HepG2 (cell line): ENCODE results near the gene RAB17. TPM values are rescaled to one million over a fixed set of nuclear protein-coding genes. Genes with fewer than 3 reads are reported as not detected.

Source experiments
- ATAC-seq: fragments of 200-7000 bp; cut with Tn5 transposase; 3 replicates; pipeline ENCODE4 v1.9.1; 2020; ENCODE audit warnings: mild to moderate bottlenecking, moderate library complexity
- BruUV-seq: library from RNA; stranded (reverse); fragments of 400-500 nt; replicated peaks from 2 replicates; lab custom pipeline; 2021; lab: Mats Ljungman, UMichigan
- CTCF ChIA-PET: fragments of 300-600 bp; formaldehyde crosslinking; extraction: SDS; loops from one replicate; lab custom pipeline; 2021; ENCODE audit warnings: low total read pairs, inconsistent platforms, low intra/inter-chr PET ratio; lab: Yijun Ruan, JAX
- POLR2A ChIA-PET: fragments of 350-600 bp; sonication (Branson Sonifier 250); formaldehyde crosslinking; loops from one replicate; lab custom pipeline; 2020; ENCODE audit warnings: antibody characterized with exemption, inconsistent platforms; lab: Yijun Ruan, JAX
- DNase-seq: peaks from one replicate; pipeline ENCODE4 v3.0.0-alpha.2; 2015; ENCODE audit warnings: low spot score
- FAIRE-seq: peaks from 3 replicates; lab custom pipeline; 2011; peaks lifted over from hg19 to GRCh38; lab: Jason Lieb, UNC
- H2AFZ ChIP-seq: one replicate; pipeline ENCODE4 v1.6.1; 2011; ENCODE audit warnings: low read length, inconsistent platforms
- H3K27ac ChIP-seq: fragments of 300-600 bp; 3 replicates; pipeline ENCODE4 v1.8.0; 2011; ENCODE audit warnings: mixed run types, mild to moderate bottlenecking, mixed read lengths, low read length, inconsistent platforms; ENCODE audit not compliant: insufficient read depth; ENCODE audit errors: extremely low read length
- H3K27me3 ChIP-seq, 2 experiments: fragments of 200-600 bp in 1 of 2; 2 replicates in 1 of 2; 3 replicates in 1 of 2; pipeline versions ENCODE4 v1.6.0 to v1.8.0; 2011; ENCODE audit warnings: low read length in 2 of 2, mild to moderate bottlenecking in 2 of 2, moderate library complexity in 2 of 2, inconsistent platforms in 1 of 2; ENCODE audit not compliant: insufficient read depth in 2 of 2, control insufficient read depth in 1 of 2
- H3K36me3 ChIP-seq, 2 experiments: fragments of 200-600 bp in 1 of 2; replicated peaks in 1 of 2; 2 replicates in 1 of 2; 3 replicates in 1 of 2; pipeline versions ENCODE4 v1.5.1 to v1.8.0; 2011; ENCODE audit warnings: low read length in 2 of 2, inconsistent platforms in 1 of 2; ENCODE audit not compliant: insufficient read depth in 2 of 2, control insufficient read depth in 1 of 2
- H3K4me1 ChIP-seq: 2 replicates; pipeline ENCODE4 v1.5.1; 2012; ENCODE audit warnings: low read length, inconsistent platforms; ENCODE audit not compliant: insufficient read depth
- H3K4me2 ChIP-seq: 2 replicates; pipeline ENCODE4 v1.6.0; 2011; ENCODE audit warnings: low read depth, low read length, inconsistent platforms
- H3K4me3 ChIP-seq, 3 experiments: fragments of 200-600 bp in 1 of 3; sonication (generic), shearing (Covaris generic) in 1 of 3; replicated peaks in 1 of 3; 2 replicates each; pipeline ENCODE4 v1.5.1; 2011 to 2016; ENCODE audit warnings: low read length in 3 of 3, inconsistent platforms in 2 of 3, low read depth in 2 of 3, mild to moderate bottlenecking in 2 of 3, control low read depth in 1 of 3, mixed read lengths in 1 of 3; ENCODE audit not compliant: insufficient read depth in 1 of 3
- H3K79me2 ChIP-seq: one replicate; pipeline ENCODE4 v1.6.1; 2011; ENCODE audit warnings: low read length, inconsistent platforms; ENCODE audit not compliant: insufficient read depth
- H3K9ac ChIP-seq: 2 replicates; pipeline ENCODE4 v1.6.0; 2011; ENCODE audit warnings: mild to moderate bottlenecking, low read depth, low read length, inconsistent platforms; ENCODE audit not compliant: insufficient read depth
- H3K9me3 ChIP-seq: 2 replicates; pipeline ENCODE4 v1.5.1; 2012; ENCODE audit warnings: mild to moderate bottlenecking, low read length
- H4K20me1 ChIP-seq: 2 replicates; pipeline ENCODE4 v1.6.0; 2011; ENCODE audit warnings: inconsistent platforms, mild to moderate bottlenecking, low read length, moderate library complexity; ENCODE audit not compliant: insufficient read depth
- AKAP8 ChIP-seq: sonication (generic); formaldehyde crosslinking; IDR thresholded peaks from 2 replicates; pipeline ENCODE4 v1.5.1; 2020; ENCODE audit warnings: mild to moderate bottlenecking, missing genetic modification reagents
- ATF1 ChIP-seq: IDR thresholded peaks from 2 replicates; pipeline ENCODE4 v1.6.1; 2016; ENCODE audit warnings: mild to moderate bottlenecking, control low read depth
- FOSL2 ChIP-seq: sonication (generic); formaldehyde crosslinking; IDR thresholded peaks from 2 replicates; pipeline ENCODE4 v1.4.0; 2020; ENCODE audit warnings: missing genetic modification reagents
- HES4 ChIP-seq: sonication (generic); formaldehyde crosslinking; IDR thresholded peaks from 2 replicates; pipeline ENCODE4 v1.9.0; 2021; ENCODE audit warnings: mild to moderate bottlenecking, missing genetic modification reagents, borderline replicate concordance
- KLF13 ChIP-seq: sonication (generic); formaldehyde crosslinking; IDR thresholded peaks from 2 replicates; pipeline ENCODE4 v1.4.0; 2020; ENCODE audit warnings: mild to moderate bottlenecking, missing genetic modification reagents
- MAFF ChIP-seq: IDR thresholded peaks from 2 replicates; pipeline ENCODE4 v1.6.1; 2011; ENCODE audit warnings: low read depth, low read length, improper control_type of control experiment
- MAFK ChIP-seq, 2 experiments: IDR thresholded peaks in 1 of 2; conservative IDR thresholded peaks in 1 of 2; 2 replicates each; pipeline ENCODE4 v1.6.1; 2011; ENCODE audit warnings: improper control_type of control experiment in 2 of 2, low read length in 2 of 2
- WGBS: methylation state at CpG from one replicate; pipeline ENCODE4 v1.1.6; 2017; ENCODE audit warnings: low lambda C conversion rate; 5-methylcytosine and 5-hydroxymethylcytosine counted together
- in situ Hi-C: cut with HindIII; loops from 2 replicates; pipeline ENCODE4 v1.10.0; 2017; ENCODE audit warnings: low pct_unique_long_range_greater_than_20kb; ENCODE audit not compliant: extremely low pct_ligation_motif_present
- intact Hi-C: fragments of 100-400 bp; cut with micrococcal nuclease; formaldehyde crosslinking; loops from one replicate; pipeline ENCODE4 v1.10.0; 2022; ENCODE audit not compliant: unreplicated experiment
- polyA plus RNA-seq, 8 experiments: library from polyadenylated mRNA; depleted of rRNA in 3 of 8; stranded (reverse) in 7 of 8; unstranded in 1 of 8; fragments of >200 nt; fragmentation: Illumina TruSeq in 4 of 8; extraction: Trizol in 4 of 8; gene quantifications; 2 replicates each; pipeline versions ENCODE4 v1.2.1 to v1.2.3, GENCODE V29; 2011 to 2016; ENCODE audit warnings: low read depth in 4 of 8, missing spikeins in 1 of 8, mixed read lengths in 1 of 8; ENCODE audit not compliant: insufficient read depth in 1 of 8
- total RNA-seq, 5 experiments: library from RNA; depleted of rRNA; stranded (reverse); fragments of >200 nt; fragmentation: Illumina TruSeq; extraction: Trizol; gene quantifications; 2 replicates each; pipeline ENCODE4 v1.2.3, GENCODE V29; 2016; ENCODE audit warnings: low read depth in 1 of 5

The RAB17 gene
- total and polyA plus RNA-seq, 2 of the 13 experiments (the other 11 are each of a cell fraction or from before 2014, with no cell fraction given): 68.0 to 124 TPM

DNA sequence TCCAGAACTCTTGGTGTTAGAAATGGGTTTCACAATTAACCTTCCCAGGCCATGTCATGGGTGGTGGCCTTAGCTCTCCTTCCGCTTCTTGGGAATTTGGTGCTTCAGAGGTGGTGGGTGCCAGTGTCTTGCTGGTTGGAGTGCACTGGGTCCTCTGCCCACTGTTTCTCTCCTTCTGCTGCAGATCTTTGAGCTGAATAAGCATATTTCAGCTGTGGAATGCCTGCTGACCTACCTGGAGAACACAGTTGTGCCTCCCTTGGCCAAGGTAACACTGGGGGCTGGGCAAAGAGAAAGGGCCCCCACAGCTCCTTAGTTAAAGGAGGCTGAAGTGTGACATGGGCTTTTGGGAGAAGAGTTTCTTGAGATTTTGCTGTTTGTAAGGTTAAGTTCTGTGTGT lies 56.2 kb downstream of the RAB17 start:
- no peak for FAIRE-seq

GRCh38 chr2:237533668-237534161 lies 56.8 kb downstream of the RAB17 start:
- WGBS: 2% methylated on average over 7 of the region's 7 CpGs
- CTCF ChIA-PET: no interaction called here
- Histone ChIP-seq H3K36me3 (no peaks in the 10 kb centered on the region), H3K27ac (no peak overlapping the region), H3K9ac (no peak overlapping the region), H3K4me1 (no peaks in the 10 kb centered on the region), H3K4me3 (no peak overlapping the region), H4K20me1 (no peaks in the 10 kb centered on the region), H3K79me2 (no peaks in the 10 kb centered on the region), H3K9me3 (no peaks in the 10 kb centered on the region), H2AFZ (no peak overlapping the region), H3K27me3 (peaks cover 14 to 85% of the 10 kb centered on the region in 2 experiments; a peak in 4 of 5 replicates), H3K4me2 (no peak overlapping the region)
- DNase-seq (no peak), FAIRE-seq (peak; percentile 18), ATAC-seq (no peak)
- POLR2A ChIA-PET: no interaction called here
- TF ChIP-seq AKAP8 (CRISPR knock-in tag) (no peak), FOSL2 (CRISPR knock-in tag) (peak; percentile 14; the same call in 1 of the 2 replicates)
- in situ Hi-C loops (no loop called here), intact Hi-C loops (no loop called here)
- BruUV-seq: no TSS peak

More for the DNA sequence above, 56.2 kb downstream of the RAB17 start:
- Histone ChIP-seq H3K9ac (no peak overlapping the region), H3K36me3 (no peaks in the 10 kb centered on the region), H4K20me1 (no peaks in the 10 kb centered on the region), H3K4me2 (no peak overlapping the region), H3K27me3 (peaks cover 14 to 91% of the 10 kb centered on the region in 2 experiments; a peak in 4 of 5 replicates), H3K27ac (no peak overlapping the region), H3K79me2 (no peaks in the 10 kb centered on the region), H3K9me3 (no peaks in the 10 kb centered on the region), H2AFZ (no peak overlapping the region), H3K4me1 (no peaks in the 10 kb centered on the region), H3K4me3 (no peak overlapping the region)
- POLR2A ChIA-PET: no interaction called here
- TF ChIP-seq HES4 (CRISPR knock-in tag) (no peak), ATF1 (no peak), KLF13 (CRISPR knock-in tag) (no peak), MAFF (peak; percentile 77), MAFK (conservative IDR thresholded peaks at IDR 0.05 in 1 of 2, IDR thresholded peaks at IDR 0.05 in 1 of 2; ENCODE audit: low read length in 2 of 2) (peak; percentile 76 to 81)
- WGBS: 90% methylated on average over 1 of the region's 1 CpG
- no TSS peak for BruUV-seq
- intact Hi-C loops: no loop called here
- no peak for ATAC-seq
- in situ Hi-C loops: no loop called here
- CTCF ChIA-PET: no interaction called here
- no peak for DNase-seq
